Activated effector memory CD4-positive, alpha-beta T cell treated with anti-CD3 and anti-CD28 coated beads, Interleukin-2, amount 50 U/mL, for 16 hours (primary cell): ENCODE measurements around the gene LRRC57.
A peak's percentile ranks its signal among the peaks of the same experiment; 100 is the strongest.

Experiments
- DNase-seq: peaks from one replicate; pipeline ENCODE4 v3.0.0-alpha.2; 2020

The LRRC57 gene

GRCh38 chr15:42490671-42491538 is 57.7 kb downstream of the LRRC57 start, which contains the start of gene ZNF106:
ZNF106 (minus strand) TSS chr15:42491141; CDS start chr15:42472289, 18,852 bp downstream.
- peak; percentile 95 for DNase-seq

- DNase-seq, result no peak
These were observed 58.3 kb downstream of the LRRC57 start for GRCh38 chr15:42490291-42490670.
